Measurements from ENCODE around the gene ENO1. TPM values are rescaled to one million over a fixed set of nuclear protein-coding genes. Genes with fewer than 3 reads are reported as not detected.

Gene ENO1
- total and polyA plus RNA-seq, 2 experiments from 2014 or later, result 3,076 to 4,945 TPM

DNA sequence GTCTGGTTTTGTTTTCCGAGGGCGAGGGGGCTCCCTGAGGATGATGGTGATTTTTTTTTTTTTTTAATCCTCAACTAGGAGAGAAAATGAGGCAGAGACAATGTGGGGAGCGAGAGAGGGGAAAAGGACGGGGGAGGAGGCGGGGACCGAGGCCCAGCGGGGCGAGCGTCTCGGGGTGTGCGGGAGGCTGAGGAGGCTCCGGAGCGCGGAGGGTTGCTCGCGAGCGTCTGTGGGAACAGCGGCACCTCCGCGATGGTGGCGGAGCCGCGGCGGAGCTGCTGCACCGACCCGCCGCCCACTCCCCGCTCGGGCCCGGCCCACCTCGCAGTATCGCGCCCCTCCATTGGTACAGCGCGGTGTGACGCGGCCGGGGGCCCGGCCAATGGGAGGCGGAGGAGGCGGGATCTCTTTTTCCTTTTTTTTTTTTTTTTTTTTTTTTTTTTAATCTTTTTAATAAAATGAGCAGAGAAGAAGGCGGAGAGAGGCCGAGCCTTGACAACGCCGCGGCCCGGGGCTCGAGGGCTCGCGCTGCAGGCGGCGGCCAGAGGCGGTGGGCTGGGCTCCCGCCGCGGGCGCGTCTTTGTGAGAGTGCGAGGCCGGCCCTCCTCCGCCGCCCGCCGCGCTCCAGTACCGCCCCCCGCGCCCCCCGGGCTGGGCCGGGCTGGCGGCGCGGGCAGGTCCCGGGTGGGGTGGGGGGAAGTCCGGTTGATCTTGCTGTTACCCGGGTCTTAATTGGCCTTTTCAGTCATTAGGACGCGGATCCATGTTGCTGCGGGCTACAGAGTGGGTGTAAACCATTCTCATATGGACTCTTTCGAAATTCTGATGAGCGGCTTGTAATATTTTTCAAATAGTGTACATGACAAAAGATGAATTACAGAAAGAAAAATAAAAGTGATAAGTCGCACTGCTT, 60.8 kb downstream of the ENO1 start, which contains the start of gene RERE:
Gene RERE (minus strand): TSS at position 229 of the 913 bp plus-strand sequence.
- Histone ChIP-seq H3K4me3 (peak within 1 kb of the TSS; percentile 100), H3K9me3 (ENCODE audit: low read depth) (no peaks in the 10 kb centered on the region), H3K4me1 (ENCODE audit: low read depth) (peaks cover 15% of the 10 kb centered on the region), H3K27me3 (no peaks in the 10 kb centered on the region), H3K36me3 (no peaks in the 10 kb centered on the region), H3K27ac (peak within 1 kb of the TSS; percentile 98)
- DNase-seq (ENCODE audit: low read depth in 1 of 2, low spot score in 1 of 2), result peak; percentile 95 to 97
- TF ChIP-seq, protein P1, sequence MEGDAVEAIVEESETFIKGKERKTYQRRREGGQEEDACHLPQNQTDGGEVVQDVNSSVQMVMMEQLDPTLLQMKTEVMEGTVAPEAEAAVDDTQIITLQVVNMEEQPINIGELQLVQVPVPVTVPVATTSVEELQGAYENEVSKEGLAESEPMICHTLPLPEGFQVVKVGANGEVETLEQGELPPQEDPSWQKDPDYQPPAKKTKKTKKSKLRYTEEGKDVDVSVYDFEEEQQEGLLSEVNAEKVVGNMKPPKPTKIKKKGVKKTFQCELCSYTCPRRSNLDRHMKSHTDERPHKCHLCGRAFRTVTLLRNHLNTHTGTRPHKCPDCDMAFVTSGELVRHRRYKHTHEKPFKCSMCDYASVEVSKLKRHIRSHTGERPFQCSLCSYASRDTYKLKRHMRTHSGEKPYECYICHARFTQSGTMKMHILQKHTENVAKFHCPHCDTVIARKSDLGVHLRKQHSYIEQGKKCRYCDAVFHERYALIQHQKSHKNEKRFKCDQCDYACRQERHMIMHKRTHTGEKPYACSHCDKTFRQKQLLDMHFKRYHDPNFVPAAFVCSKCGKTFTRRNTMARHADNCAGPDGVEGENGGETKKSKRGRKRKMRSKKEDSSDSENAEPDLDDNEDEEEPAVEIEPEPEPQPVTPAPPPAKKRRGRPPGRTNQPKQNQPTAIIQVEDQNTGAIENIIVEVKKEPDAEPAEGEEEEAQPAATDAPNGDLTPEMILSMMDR (IDR thresholded peaks at IDR 0.05; ENCODE audit: low read depth, low read length), result peak; percentile 10

- Histone ChIP-seq H3K27ac (peak overlapping the region; percentile 98), H3K4me1 (ENCODE audit: low read depth) (peaks cover 15% of the 10 kb centered on the region), H3K4me3 (peak overlapping the region; percentile 100), H3K27me3 (no peaks in the 10 kb centered on the region), H3K36me3 (no peaks in the 10 kb centered on the region), H3K9me3 (ENCODE audit: low read depth) (no peaks in the 10 kb centered on the region)
- DNase-seq (ENCODE audit: low read depth in 1 of 2, low spot score in 1 of 2), result peak in 1 of 2 donors; percentile 11
- TF ChIP-seq, protein P1 (IDR thresholded peaks at IDR 0.05; ENCODE audit: low read depth, low read length), result no peak
These were observed 61.6 kb downstream of the ENO1 start for GRCh38 chr1:8816831-8817411.

DNA sequence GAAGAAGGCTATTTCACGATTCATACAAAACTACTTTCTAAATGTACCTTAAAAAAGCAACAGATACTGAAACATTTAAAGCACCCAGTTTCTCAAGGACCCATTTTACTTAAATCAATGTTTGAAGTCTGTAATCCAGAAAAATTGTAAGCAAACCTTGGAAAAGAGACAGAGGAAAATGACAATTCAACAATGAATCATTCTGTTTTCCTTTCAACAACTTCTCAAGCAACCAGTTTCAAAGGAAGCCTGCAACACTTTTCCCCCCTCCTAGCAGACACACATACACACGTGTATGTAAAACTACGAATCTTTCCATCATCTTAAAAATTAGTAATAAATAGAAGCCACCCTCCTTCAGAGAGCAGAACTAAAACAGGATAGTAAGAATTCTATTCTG, 62.2 kb downstream of the ENO1 start:
- no peaks in the 10 kb centered on the region for H3K36me3 ChIP-seq
- TF ChIP-seq, protein P1 (IDR thresholded peaks at IDR 0.05; ENCODE audit: low read depth, low read length), result no peak
- H3K9me3 ChIP-seq (ENCODE audit: low read depth), result no peaks in the 10 kb centered on the region
- H3K4me1 ChIP-seq (ENCODE audit: low read depth), result peaks cover 15% of the 10 kb centered on the region
- peak overlapping the region; percentile 98 for H3K27ac ChIP-seq
- DNase-seq (ENCODE audit: low read depth in 1 of 2, low spot score in 1 of 2), result peak in 1 of 2 donors; percentile 40
- H3K4me3 ChIP-seq, result peak overlapping the region; percentile 100
- H3K27me3 ChIP-seq, result no peaks in the 10 kb centered on the region

GRCh38 chr1:8815582-8816151, 62.8 kb downstream of the ENO1 start:
- Histone ChIP-seq H3K27ac (peak overlapping the region; percentile 98), H3K4me3 (peak overlapping the region; percentile 100), H3K9me3 (ENCODE audit: low read depth) (no peaks in the 10 kb centered on the region), H3K4me1 (ENCODE audit: low read depth) (peaks cover 15% of the 10 kb centered on the region), H3K36me3 (no peaks in the 10 kb centered on the region), H3K27me3 (no peaks in the 10 kb centered on the region)
- TF ChIP-seq, protein P1 (IDR thresholded peaks at IDR 0.05; ENCODE audit: low read depth, low read length), result no peak
- peak; percentile 41 to 46 for DNase-seq (ENCODE audit: low read depth in 1 of 2, low spot score in 1 of 2)

- peak overlapping the region; percentile 100 for H3K4me3 ChIP-seq
- no peaks in the 10 kb centered on the region for H3K36me3 ChIP-seq
- H3K9me3 ChIP-seq (ENCODE audit: low read depth), result no peaks in the 10 kb centered on the region
- peak overlapping the region; percentile 98 for H3K27ac ChIP-seq
- DNase-seq (ENCODE audit: low read depth in 1 of 2, low spot score in 1 of 2), result peak in 1 of 2 donors; percentile 48
- H3K27me3 ChIP-seq, result no peaks in the 10 kb centered on the region
- TF ChIP-seq, protein P1 (IDR thresholded peaks at IDR 0.05; ENCODE audit: low read depth, low read length), result peak; percentile 19
- H3K4me1 ChIP-seq (ENCODE audit: low read depth), result peaks cover 15% of the 10 kb centered on the region
These were observed 63.6 kb downstream of the ENO1 start for GRCh38 chr1:8814865-8815264.
